Measurements from ENCODE around the gene TCERG1.

DNA sequence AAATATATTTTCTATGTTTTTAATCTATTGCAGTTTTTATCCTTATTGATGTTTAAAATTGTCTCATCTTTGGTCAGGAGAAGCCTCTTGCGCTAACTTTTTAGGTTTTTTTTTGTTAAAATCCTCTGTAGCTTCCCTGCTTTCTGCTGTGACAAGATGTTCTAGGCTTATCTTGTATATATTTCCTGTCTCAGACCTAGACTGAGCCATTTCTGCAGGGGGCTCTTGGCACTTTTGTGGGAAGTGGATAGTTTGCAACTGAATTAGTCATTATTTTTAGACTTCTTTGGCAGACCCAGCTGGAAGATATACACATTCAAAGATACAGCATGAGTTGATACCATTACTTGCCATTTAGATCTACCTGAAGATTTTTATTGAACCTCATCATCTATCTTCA is 28.8 kb downstream of the TCERG1 start:
- TF ChIP-seq, protein P1, sequence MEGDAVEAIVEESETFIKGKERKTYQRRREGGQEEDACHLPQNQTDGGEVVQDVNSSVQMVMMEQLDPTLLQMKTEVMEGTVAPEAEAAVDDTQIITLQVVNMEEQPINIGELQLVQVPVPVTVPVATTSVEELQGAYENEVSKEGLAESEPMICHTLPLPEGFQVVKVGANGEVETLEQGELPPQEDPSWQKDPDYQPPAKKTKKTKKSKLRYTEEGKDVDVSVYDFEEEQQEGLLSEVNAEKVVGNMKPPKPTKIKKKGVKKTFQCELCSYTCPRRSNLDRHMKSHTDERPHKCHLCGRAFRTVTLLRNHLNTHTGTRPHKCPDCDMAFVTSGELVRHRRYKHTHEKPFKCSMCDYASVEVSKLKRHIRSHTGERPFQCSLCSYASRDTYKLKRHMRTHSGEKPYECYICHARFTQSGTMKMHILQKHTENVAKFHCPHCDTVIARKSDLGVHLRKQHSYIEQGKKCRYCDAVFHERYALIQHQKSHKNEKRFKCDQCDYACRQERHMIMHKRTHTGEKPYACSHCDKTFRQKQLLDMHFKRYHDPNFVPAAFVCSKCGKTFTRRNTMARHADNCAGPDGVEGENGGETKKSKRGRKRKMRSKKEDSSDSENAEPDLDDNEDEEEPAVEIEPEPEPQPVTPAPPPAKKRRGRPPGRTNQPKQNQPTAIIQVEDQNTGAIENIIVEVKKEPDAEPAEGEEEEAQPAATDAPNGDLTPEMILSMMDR (IDR thresholded peaks at IDR 0.05): no peak
- no peak for TF ChIP-seq POLR2AphosphoS5 (IDR thresholded peaks at IDR 0.05)
- no peak for TF ChIP-seq POLR2A (IDR thresholded peaks at IDR 0.05)

Data from transverse colon (tissue), 4 donors.